SH-SY5Y (cell line): ENCODE measurements around the gene OR51B2.

Experiments
- GATA2 ChIP-seq: IDR thresholded peaks from 2 replicates; pipeline ENCODE4 v1.6.1; 2011; ENCODE audit warnings: mild to moderate bottlenecking, low read depth, low read length
- GATA3 ChIP-seq: IDR thresholded peaks from 2 replicates; pipeline ENCODE4 v1.6.1; 2011; ENCODE audit warnings: low read depth, mild to moderate bottlenecking, low read length, moderate library complexity

GRCh38 chr11:5275369-5276110, 48.6 kb downstream of the OR51B2 start:
- TF ChIP-seq GATA3, result no peak
- TF ChIP-seq GATA2, result no peak
